ENCODE results near the gene GAS2L2. TPM values are rescaled to one million over a fixed set of nuclear protein-coding genes. Genes with fewer than 3 reads are reported as not detected.

GAS2L2 gene
- total RNA-seq, 2 donors from 2014 or later, result not detected

- Histone ChIP-seq H3K9me3 (no peaks in the 10 kb centered on the region), H3K27me3 (replicated peaks; ENCODE audit: insufficient read depth) (no peaks in the 10 kb centered on the region), H3K4me1 (replicated peaks) (peaks cover 6% of the 10 kb centered on the region), H3K27ac (peak overlapping the region; percentile 2 to 49), H3K4me3 (peak overlapping the region; percentile 36 to 39), H3K36me3 (no peaks in the 10 kb centered on the region)
- WGBS, result 8% methylated on average over 45 of the region's 75 CpGs
- peak; percentile 80 for DNase-seq (ENCODE audit: low spot score)
- intact Hi-C loops (cut with DNase I), result loop anchor here (2.0 kb wide), 1 partner anchor 40 kb away; no protein-coding TSS in a partner anchor
- TF ChIP-seq POLR2A (IDR thresholded peaks at IDR 0.05), result peak; percentile 23
- TF ChIP-seq, protein P1, sequence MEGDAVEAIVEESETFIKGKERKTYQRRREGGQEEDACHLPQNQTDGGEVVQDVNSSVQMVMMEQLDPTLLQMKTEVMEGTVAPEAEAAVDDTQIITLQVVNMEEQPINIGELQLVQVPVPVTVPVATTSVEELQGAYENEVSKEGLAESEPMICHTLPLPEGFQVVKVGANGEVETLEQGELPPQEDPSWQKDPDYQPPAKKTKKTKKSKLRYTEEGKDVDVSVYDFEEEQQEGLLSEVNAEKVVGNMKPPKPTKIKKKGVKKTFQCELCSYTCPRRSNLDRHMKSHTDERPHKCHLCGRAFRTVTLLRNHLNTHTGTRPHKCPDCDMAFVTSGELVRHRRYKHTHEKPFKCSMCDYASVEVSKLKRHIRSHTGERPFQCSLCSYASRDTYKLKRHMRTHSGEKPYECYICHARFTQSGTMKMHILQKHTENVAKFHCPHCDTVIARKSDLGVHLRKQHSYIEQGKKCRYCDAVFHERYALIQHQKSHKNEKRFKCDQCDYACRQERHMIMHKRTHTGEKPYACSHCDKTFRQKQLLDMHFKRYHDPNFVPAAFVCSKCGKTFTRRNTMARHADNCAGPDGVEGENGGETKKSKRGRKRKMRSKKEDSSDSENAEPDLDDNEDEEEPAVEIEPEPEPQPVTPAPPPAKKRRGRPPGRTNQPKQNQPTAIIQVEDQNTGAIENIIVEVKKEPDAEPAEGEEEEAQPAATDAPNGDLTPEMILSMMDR (IDR thresholded peaks at IDR 0.05), result peak; percentile 84 to 99 (median 94)
- peak; percentile 52 for TF ChIP-seq POLR2AphosphoS5 (IDR thresholded peaks at IDR 0.05)
Observed at GRCh38 chr17:35764123-35764991, 11.3 kb upstream of the GAS2L2 start.

GRCh38 chr17:35763767-35764122 is 10.7 kb upstream of the GAS2L2 start:
- intact Hi-C loops (cut with DNase I), result loop anchor here (2.0 kb wide), 1 partner anchor 41 kb away; no protein-coding TSS in a partner anchor
- Histone ChIP-seq H3K4me3 (peak overlapping the region; percentile 36 to 39), H3K36me3 (no peaks in the 10 kb centered on the region), H3K9me3 (no peaks in the 10 kb centered on the region), H3K4me1 (replicated peaks) (peaks cover 6% of the 10 kb centered on the region), H3K27ac (peak overlapping the region; percentile 2 to 49), H3K27me3 (replicated peaks; ENCODE audit: insufficient read depth) (no peaks in the 10 kb centered on the region)
- TF ChIP-seq, protein P1 (IDR thresholded peaks at IDR 0.05), result no peak
- TF ChIP-seq POLR2AphosphoS5 (IDR thresholded peaks at IDR 0.05) (no peak), POLR2A (IDR thresholded peaks at IDR 0.05) (no peak)
- DNase-seq (ENCODE audit: low spot score), result no peak
- 36% methylated on average over 17 of the region's 17 CpGs for WGBS

- H3K4me3 ChIP-seq, result no peak overlapping the region
- no peak for DNase-seq (ENCODE audit: low spot score)
- no peaks in the 10 kb centered on the region for H3K9me3 ChIP-seq
- TF ChIP-seq POLR2A (IDR thresholded peaks at IDR 0.05) (no peak), POLR2AphosphoS5 (IDR thresholded peaks at IDR 0.05) (no peak)
- TF ChIP-seq, protein P1 (IDR thresholded peaks at IDR 0.05), result no peak
- peaks cover 6% of the 10 kb centered on the region for H3K4me1 ChIP-seq (replicated peaks)
- H3K27me3 ChIP-seq (replicated peaks; ENCODE audit: insufficient read depth), result no peaks in the 10 kb centered on the region
- intact Hi-C loops (cut with DNase I), result no loop called here
- no peak overlapping the region for H3K27ac ChIP-seq
- H3K36me3 ChIP-seq, result no peaks in the 10 kb centered on the region
- WGBS, result 87% methylated on average over 5 of the region's 5 CpGs
Observed at GRCh38 chr17:35761601-35762000, 8.6 kb upstream of the GAS2L2 start.

- Histone ChIP-seq H3K4me3 (no peak within 1 kb of the TSS), H3K9me3 (no peaks in the 10 kb centered on the region), H3K36me3 (no peaks in the 10 kb centered on the region), H3K4me1 (replicated peaks) (peaks cover 6% of the 10 kb centered on the region), H3K27ac (no peak within 1 kb of the TSS), H3K27me3 (replicated peaks; ENCODE audit: insufficient read depth) (no peaks in the 10 kb centered on the region)
- 100% methylated on average over 1 of the region's 1 CpG for WGBS
- no peak for DNase-seq (ENCODE audit: low spot score)
- intact Hi-C loops (cut with DNase I), result no loop called here
- no peak for TF ChIP-seq POLR2AphosphoS5 (IDR thresholded peaks at IDR 0.05)
- no peak for TF ChIP-seq POLR2A (IDR thresholded peaks at IDR 0.05)
- TF ChIP-seq, protein P1 (IDR thresholded peaks at IDR 0.05), result no peak
Observed at GRCh38 chr17:35760587-35760986, 7.5 kb upstream of the GAS2L2 start, which contains the start of gene C17orf50. Gene C17orf50, plus strand, starts transcription at chr17:35760887. Its CDS starts 55 bp downstream, at chr17:35760942.

Measured in prostate gland (tissue), 2 donors.